GM21447 (cell line): ENCODE data around the gene UAP1L1.

ENCODE experiments used
- ATAC-seq: cut with Tn5 transposase; IDR thresholded peaks from one replicate; pipeline ENCODE4 v1.9.1; 2021; ENCODE audit not compliant: unreplicated experiment

The UAP1L1 gene

DNA sequence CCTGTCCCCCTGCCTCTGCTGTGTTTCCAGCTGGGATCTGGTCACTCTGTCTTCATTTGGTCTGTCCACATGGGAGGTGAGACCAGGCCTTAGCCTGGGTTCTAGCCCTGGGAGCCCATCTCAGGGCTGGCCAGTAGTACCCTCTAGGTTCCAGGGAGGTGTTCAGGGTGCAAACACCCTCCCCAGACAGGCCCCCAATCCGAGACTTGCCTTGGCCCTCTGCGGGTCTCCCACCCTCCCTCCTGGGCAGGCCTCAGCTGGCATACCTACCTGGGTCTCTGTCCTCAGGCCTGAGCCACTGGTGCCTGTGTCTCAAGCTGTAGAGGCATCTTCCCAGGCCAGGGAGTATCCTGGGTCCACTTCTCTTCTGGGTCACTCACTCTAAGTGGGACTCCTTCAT lies 6.0 kb upstream of the UAP1L1 start:
- ATAC-seq, result no peak

DNA sequence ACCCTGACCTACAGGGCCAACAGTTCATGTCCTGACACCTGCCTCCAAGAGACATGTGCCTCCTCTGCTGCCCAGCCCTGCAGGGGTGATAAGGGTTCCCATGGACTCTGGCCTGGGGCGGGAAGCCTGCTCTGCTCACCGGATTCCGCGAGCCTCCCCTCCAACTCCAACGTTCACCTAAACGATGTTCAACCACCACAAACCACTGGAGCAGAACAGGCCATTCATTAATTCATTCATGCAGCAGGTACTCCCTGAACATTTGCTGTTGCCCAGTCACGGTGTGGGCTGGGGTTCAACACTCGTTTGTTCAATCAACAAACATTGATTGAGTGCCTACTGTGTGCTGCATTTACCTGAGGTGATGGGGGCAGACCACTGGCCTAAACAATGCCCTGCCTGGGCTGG lies 3.3 kb upstream of the UAP1L1 start:
- ATAC-seq, result no peak

DNA sequence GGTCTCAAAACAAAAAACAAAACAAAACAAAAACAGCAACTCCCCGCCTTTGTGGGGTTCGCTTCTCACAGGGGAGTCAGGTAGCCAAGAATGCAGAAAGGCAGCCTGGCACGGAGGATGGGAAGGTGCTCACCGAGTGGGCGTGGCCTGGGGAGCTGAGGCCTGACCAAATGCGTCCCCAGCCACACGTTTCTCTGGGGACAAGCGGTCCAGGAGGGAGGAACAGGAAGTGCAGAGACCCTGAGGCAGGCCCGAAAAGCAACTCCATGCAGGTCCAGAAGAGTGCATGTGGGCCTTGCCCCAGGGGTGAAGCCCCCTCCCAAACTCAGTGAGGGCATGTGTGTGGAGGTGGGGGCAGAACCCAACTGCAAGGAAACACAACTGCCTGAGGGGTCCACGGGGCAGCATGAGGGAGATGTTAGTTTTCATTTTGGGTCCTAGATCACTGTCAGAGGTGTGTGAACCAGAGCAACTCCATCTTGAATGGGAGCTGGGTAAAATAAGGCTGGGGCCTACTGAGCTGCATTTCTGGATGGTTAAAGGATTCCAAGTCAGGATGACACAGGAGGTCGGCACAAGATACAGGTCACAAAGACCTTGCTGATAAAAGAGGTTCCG lies 2.6 kb upstream of the UAP1L1 start:
- ATAC-seq, result no peak

DNA sequence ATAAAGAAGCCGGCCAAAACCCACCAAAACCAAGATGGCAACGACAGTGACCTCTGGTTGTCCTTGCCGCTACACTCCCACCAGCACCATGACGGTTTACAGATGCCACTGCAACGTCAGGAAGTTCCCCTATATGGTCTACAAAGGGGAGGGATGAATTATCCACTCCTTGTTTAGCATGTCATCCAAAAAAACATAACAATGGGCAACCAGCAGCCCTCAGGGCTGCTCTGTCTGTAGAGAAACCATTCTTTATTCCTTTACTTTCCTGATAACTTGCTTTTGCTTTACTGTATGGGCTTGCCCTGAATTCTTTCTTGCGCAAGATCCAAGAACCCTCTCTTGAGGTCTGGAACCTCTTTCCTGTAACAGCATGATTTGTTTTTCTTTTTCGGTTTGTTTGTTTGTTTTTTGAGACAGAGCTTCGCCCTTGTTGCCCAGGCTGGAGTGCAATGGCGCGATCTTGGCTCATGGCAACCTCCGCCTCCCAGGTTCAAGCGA lies 2.0 kb upstream of the UAP1L1 start:
- ATAC-seq, result no peak

DNA sequence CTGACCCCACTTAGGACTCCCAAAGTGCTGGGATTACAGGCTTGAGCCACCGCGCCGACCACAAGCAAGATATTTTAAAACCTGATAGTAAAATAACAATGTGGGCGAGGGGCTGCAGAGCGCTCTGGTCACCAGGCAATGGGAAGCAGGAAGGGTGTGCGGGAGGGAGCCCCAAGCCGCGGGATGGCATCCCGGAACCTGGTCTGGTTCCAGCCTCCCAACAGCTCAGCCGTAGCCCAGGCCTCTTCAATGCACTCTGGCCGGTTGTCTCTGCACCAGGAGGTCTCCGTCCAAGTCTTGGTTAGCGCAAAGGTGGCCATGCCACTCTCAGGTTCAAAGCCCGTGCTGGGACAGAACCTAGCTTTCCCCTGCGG lies 694 bp upstream of the UAP1L1 start:
- ATAC-seq, result no peak

DNA sequence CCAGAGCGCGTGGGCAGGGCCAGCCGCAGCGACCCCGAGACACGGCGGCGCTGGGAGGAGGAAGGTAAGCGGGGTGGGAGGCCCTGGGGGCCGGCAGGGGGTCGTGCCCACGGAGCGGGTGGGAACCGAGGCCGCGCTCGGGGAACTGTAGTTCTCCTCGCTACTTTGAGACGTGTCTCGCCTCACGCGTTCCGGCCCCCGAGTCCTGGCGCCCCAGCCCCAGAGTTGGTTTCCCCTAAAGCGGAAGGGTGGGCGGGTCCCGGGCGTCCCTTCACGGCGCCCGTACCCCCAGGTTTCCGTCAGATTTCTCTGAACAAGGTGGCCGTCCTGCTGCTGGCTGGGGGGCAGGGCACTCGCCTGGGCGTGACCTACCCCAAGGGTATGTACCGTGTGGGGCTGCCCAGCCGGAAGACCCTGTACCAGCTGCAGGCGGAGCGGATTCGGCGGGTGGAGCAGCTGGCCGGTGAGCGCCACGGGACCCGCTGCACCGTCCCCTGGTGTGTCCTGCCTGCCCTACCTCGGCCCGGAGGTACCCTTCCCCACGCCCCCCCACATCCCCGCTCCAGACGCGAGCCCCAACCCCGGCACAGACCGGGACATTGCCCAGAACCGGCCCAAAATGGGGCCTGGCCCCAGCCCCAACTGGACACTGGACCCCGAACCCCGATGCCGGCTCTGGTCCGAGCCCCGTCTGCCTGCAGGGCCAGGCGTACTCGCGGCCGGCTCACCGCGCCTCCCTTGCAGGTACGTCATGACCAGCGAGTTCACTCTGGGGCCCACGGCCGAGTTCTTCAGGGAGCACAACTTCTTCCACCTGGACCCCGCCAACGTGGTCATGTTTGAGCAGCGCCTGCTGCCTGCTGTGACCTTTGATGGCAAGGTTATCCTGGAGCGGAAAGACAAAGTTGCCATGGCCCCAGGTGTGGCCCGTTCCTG lies 709 bp downstream of the UAP1L1 start:
- no peak for ATAC-seq

DNA sequence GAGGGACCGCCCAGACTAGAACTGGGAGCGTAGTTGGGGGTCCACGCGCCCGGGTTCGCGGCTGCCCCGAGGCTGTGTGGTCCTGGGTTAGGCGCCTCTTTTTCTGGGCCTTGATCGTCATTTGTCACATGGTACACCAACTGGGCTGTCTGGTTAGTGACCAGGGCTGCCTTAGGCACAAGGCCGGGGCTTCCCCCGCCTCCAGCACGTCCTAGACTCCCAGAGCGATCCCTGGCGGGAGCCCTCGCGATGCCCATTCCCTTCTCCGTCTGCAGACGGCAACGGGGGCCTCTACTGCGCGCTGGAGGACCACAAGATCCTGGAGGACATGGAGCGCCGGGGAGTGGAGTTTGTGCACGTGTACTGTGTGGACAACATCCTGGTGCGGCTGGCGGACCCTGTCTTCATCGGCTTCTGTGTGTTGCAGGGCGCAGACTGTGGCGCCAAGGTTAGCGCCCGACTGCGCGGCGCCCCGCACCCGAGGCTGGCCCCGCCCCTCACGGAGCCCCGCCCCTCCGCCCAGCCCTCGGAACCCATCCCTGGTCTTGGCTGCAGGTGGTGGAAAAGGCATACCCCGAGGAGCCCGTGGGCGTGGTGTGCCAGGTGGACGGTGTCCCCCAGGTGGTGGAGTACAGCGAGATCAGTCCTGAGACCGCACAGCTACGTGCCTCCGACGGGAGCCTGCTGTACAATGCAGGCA lies 1.5 kb downstream of the UAP1L1 start:
- ATAC-seq, result no peak

DNA sequence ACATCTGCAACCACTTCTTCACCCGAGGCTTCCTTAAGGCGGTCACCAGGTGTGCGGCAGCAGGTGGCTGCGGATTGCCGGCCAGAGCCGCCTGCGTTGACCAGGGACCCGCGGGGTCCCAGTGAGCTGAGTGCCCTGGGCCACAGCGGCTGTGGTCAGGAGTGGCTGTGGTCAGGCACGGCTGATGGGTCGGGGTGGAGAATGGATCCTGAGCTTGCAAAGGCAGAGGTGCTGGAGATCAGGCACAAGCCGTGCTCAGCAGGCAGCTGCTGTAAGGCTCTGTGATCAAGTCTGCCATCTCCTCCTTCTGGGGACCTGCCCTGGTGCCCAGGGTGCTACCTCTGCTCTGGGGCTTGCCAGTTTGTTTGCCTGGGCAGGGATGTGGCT lies 2.1 kb downstream of the UAP1L1 start:
- ATAC-seq, result no peak

DNA sequence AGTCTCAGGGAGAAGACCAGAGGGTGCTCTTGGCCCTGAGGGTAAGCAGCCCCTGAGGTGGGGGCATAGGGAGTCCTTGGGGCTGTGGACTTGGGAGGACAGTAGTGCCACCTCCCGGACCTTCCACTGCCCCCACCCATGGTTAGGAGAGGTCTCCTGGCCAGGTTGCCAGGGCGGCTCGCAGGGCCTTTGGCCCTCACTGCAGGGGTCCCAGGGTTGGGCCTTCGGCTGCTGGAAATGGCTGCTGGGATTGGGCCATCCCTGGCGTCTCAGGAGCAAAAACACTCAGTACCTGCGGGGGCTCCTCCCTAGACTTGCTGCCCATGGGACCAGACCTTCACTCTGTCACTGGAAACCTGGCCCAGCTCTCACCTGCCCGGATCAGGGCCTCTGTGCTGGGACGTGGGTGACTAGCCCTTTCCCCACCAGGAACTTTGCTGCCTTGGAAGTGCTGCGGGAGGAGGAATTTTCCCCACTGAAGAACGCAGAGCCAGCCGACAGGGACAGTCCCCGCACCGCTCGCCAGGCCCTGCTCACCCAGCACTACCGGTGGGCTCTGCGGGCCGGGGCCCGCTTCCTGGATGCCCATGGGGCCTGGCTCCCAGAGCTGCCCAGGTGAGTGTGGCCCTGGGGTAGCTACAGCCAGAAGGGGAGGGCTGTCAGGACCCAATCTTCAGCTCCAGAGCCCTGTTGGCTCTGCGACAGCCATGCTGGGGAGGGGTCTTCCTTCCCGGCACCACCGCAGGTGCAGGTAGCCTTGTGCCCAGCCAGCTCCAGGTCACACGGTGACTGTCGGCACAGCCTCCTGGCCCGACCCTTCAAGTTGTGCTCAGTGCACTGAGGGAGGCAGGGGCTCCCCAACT lies 3.2 kb downstream of the UAP1L1 start:
- ATAC-seq, result no peak

DNA sequence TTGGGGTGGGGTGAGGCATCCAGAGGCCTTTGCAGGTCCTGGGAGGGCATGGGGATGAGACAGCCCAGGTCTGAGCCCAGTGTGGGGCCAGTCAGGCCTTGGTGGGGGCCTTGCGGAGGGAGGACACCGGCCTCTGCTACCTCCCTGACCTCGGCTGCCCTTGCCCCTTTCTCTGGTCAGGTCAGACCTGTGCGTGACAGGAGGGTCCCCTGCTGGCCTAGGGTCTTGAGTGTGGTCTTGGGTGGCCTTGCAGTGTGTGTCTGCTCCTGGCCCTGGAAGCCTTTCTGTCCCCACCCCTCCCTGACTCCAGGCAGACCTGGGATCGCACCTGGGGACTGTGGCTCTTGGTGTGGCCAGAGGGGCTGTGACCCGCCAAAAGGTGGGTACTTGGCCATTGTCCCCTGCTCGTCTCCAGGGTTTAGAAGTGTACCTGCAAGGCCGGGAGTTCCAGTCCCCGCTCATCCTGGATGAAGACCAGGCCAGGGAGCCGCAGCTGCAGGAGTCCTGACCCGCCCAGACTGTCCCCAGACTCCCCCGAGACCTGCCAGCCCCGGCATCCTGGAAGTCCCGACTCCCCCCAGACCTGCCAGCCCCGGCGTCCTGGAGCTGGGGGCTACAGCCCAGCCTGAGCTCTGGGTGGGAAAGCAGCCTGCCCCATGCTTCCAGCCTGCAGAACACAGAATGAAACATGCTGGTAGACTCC lies 5.1 kb downstream of the UAP1L1 start:
- no peak for ATAC-seq

DNA sequence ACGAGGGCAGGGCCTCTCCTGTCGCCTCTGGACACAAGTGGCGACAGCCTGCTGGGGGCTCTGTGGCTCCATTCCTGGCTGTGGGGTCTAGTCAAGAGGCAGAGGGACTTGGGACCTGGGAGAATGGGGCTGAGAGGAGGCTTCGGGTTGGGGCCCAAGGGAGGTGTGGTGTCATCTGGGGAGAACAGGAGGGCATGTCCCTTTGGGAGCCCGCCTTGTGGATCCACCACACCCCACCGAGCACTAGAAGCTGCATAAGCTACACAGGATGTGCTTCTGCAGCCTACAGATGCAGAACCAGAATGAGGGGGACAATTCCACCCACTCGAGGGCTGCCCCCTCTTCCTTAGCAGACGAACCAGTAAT lies 5.6 kb downstream of the UAP1L1 start:
- no peak for ATAC-seq

DNA sequence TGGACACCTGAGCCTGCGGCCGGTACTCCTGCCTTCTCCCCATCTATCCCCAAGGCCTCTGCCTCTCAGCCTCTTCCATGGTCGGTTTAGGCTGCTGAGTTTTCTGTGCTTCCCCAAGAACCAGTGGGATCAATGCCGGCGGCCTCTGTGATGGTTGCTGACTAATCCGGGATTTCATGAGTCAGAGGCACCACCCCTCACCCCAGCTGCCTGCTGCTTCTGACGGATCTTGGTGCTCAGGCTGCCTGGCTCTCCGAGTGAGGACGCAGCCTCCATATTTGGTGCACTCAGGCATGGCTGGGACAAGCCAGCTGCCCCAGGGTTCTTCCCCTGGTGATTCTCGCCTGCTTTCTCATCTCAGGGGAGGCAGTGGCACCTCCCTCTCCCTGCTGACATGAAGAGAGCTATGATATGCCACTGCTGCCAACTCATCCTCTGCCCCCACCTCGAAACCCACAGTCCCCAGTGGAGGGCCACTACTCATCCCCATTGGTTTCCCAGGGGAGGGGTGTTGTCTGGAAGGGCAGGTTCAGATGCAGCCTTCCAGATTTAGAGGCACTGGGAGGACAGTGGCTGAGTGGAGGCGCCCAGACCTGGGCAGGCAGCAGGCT lies 6.2 kb downstream of the UAP1L1 start:
- no peak for ATAC-seq

DNA sequence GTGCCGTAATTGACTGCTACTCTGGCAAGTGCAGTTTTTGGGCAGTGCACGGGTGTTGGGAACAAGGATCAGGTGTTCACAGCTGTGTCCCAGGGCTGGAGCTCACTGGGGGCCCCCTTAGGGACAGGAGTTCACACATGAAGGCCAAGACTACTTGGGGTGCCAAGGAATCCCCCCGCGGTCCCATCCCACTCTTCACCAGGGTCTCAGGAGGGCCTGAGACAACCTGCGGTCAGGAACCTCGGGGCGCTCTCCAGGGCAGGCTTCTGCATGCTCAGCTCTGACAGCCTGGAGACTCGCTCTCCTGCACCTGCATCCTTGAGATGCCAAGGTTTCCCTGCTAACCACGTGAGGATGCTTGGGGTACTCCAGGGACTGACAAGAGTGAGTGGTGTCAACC lies 7.2 kb downstream of the UAP1L1 start:
- no peak for ATAC-seq

DNA sequence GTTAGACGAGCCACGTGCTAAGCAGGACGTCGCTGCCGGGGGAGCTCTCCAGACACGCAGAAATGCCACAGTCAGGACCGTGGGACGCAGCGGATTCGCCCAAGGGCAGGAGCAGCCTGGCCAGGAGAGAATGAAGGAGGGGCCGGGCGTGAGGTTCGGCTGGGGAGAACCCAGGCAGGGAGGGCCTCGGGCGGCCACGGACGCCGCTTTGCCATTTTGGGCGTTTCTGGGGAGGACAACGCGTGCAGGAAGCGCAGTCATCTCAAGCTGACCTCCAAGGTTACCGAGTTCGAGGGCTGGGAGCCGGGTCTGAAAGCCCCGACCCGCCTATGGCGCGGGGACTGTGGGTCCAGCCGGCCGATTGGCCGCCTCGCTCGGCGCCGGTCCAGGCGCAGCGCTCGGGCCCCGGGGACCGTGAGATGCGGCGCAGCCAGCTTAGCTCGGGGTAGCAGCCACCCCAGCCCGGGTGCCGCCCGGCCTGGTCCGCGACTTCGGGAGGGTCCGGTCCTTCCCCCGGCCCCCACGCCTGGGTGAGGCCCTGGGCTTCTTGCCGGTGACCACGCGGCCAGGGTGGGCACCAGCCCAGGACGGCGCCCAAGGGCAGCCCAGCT lies 8.7 kb downstream of the UAP1L1 start:
- ATAC-seq, result peak; percentile 3

DNA sequence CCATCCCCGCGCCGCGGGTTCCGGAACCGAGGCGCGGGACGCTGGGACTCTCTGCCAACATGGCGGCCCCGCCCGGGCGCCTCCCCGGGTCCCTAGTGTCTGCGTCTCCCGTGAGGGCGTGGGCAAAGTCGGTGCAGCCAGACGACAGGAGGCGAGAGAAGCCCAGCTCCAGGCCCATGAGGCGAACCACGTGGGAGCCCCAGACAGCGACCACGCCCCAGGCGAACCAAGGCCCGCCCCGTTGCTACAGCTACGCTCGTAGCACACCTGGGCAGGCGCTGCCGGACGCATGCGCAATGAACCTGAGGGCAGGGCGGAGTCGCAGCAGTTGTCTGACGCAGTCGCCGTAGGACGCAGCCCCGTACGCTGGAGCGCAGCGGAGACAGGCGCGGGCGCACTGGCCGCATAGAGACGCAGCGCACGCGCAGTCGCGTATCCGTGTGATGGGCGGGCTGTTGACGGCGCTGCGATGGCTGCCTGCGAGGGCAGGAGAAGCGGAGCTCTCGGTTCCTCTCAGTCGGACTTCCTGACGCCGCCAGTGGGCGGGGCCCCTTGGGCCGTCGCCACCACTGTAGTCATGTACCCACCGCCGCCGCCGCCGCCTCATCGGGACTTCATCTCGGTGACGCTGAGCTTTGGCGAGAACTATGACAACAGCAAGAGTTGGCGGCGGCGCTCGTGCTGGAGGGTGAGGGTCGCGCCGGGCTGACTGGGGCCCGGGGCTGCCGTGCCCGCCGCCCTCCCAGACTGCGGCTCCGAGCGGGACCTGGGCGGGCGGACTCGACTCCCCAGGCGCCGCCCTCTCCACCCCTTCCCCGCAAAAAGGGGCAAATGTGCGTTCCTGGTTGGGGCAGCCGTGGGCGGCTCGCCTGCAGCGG lies 9.5 kb downstream of the UAP1L1 start, which contains the start of gene MAN1B1:
Gene MAN1B1, plus strand, starts transcription at position 455 of the 878 bp plus-strand sequence. Its CDS starts 15 bp downstream, at position 470.
- ATAC-seq, result peak; percentile 69

DNA sequence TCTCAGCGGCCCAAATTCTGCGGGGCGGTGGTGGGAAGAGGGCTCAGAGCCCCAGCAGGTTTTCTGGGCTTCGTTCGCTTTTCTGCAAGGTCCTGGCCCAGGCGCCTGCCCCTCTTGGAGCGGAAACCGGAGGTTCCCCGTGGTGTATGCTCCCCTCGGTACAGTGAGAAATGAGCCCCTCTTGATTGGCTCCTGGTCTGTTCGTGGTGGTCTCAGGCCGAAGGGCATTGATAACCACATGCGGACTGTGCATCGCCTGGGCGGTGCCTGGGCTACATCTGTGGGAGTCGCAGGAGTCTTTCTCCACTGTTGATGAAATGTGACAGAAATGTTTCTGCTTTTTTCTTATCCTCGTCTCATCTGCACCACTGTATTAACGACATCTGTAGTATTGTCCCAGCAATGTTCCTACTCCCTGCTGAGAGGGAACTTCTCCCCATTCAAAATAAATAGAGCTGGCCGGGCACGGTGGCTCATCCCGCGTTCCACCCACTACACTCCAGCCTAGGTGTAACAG lies 10.2 kb downstream of the UAP1L1 start:
- no peak for ATAC-seq

DNA sequence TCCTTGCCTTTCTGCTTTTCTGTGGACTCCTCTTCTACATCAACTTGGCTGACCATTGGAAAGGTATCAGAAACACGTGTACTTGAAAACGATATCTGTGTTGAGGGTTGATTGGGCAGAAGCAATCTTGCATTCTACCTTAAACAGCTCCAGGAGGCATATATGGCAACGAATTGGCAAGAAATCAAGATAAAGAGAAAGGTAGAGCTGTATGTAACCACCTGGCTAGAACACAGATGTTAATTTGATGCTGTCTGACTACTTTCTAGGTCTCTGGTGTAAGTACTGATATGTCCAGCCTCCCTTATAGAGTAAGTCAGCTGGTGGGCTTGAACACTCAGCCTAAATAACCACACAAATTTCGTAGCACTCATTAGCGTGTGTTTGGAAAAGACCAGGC lies 10.8 kb downstream of the UAP1L1 start:
- no peak for ATAC-seq
